ENCODE results near the gene DESI2.

Gene DESI2

DNA sequence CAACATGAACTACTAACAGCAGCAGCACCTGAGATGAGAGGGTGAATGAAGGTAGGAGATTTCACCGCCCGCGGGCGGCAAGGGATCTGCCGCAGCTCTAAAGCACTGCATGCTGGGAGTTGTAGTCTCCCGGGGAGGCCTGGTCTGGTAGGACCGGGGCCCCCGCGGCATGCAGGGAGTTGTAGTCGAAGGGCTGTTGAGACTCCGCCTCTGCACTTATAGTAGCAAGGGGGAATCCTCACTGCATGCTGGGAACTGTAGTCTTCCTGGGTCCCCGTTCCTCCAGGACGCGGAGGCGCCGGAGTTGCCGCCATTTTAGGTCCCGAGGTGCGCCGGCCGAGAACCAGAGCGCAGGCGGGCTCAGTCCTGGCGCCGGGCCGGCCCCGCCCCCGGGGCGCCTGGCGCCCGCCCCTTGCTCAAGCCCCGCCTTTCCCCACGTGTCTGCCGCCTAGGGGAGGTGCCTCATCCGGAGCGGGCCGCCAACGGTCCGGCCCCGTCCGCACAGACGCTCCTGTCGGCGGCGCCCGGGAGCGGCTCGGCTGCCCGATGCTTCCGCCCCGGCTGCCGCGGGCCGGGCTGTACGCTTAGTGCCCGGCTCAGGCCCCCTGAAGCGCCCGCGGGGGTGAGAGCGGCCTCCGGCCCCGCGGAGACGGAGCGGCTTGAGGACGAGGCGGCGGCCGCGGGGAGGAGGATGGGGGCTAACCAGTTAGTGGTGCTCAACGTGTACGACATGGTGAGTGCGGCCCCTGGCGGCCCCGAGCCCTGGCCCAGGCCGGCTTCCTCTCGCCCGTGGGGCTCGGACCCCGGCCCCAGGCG is at the start of gene DESI2:
Gene DESI2, plus strand, starts transcription at position 504 of the 816 bp plus-strand sequence. Its CDS starts 188 bp downstream, at position 692.
- DNase-seq, result peak; percentile 91

DNA sequence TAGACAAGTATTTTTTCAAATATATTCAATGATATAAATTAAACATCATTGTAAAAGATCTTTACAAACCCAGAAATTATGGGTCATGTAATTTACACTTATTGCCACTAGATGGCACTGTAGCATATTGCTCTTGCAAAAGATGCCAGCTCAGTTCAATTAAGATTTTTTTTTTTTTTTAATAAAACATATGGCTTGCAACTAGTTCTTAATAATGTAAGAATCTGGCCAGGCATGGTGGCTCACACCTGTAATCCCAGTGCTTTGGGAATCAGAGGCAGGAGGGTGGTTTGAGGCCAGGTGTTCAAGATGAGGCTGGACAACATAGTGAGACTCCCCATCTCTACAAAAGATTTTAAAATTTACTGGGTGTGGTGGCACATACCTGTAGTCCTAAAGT is 49.4 kb upstream of the DESI2 start:
- DNase-seq, result no peak

GRCh38 chr1:244605835-244606370 is 47.0 kb upstream of the DESI2 start:
- no peak for DNase-seq

- no peak for DNase-seq
Observed at GRCh38 chr1:244614113-244614836, 38.7 kb upstream of the DESI2 start.

DNA sequence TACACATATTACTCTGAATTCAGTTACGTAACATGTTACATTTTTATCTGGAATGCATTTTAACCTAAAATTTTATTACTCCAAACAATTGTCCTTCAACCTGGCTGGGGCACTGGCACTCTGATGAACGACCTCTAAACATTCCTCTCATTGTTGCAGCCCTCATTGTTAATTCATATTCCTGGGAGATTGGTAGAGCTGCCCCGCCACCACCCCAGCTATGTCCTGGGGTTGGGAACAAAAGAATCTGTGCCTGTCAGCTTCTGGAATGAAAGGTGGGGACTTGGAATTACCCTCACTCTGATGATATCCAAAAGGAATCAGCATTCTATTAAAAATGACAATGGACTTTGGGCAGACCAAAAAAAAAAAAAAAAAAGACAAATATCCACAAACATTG is 38.0 kb upstream of the DESI2 start:
- DNase-seq, result no peak

- no peak for DNase-seq
Observed at GRCh38 chr1:244615301-244615700, 37.6 kb upstream of the DESI2 start.

DNA sequence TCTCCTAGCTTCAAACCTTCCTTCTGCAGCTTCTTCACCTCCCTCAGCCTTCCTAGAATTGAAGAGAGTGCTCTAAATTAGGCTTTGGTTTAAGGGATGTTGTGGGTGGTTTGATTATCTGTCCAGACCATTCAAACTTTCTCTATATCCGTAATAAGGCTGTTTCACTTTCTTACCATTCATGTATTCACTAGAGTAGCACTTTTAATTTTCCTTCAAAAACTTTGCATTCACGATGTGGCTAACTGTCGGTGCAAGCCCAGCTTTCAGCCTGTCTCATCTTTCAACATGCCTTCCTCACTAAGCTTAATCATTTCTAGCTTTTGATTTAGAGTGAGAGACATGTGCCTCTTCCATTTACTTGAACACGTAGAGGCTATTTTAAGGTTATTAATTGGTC is 26.2 kb upstream of the DESI2 start:
- DNase-seq, result no peak

DNA sequence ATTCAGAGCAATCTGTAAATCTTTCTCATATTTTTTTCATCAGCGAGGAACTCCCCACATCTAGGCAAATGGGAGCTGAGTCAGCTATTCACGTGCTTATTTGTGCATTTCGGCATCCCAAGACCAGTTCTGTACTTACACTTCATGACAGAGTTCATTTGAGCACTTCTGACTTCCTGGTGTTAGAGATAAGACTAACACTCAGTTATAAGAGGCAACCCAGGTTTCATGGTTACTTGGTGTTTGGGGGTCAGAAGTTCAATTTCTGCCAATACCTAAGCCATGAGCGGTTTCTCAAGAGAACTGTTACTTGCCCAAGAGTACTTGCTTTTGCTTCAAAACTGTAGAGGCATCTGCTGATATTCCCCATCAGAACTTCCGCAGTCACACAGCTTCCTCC is 24.1 kb upstream of the DESI2 start:
- DNase-seq, result no peak

DNA sequence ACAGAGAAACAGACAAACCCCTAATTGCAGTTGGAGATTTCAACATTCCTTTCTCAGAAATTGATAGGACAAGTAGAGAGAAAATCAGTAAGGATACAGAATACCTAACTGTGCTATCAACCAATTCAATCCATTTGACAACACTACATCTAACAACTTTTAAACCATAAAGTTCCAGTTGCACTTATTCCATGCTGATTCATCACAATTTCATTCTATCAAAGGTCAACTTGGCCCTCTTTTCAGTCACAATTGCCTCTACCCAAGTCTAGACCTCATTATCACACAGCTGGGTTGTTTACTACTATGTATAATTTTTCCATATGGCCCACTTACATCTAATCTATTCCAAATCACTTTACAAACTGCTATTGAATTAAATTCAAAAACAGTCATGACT is 19.8 kb upstream of the DESI2 start:
- DNase-seq, result no peak

DNA sequence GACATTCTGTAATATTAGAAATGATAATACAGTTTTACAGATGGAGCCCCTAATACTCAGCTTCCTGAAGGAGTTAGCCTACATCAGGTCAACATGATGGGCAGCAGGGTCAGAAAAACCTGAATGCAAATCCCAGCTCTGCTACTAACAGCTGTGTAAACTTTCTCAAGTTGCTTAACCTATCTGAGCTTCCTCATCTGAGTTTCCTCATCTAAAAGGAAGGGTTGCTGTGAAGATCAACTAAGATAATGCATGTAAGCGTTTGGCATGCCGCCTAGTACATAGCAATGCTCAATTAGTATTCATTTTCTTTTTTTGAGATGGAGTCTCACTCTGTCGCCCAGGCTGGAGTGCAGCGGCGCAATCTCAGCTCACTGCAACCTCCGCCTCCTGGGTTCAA is 18.4 kb upstream of the DESI2 start:
- DNase-seq, result no peak

- DNase-seq, result no peak
Observed at GRCh38 chr1:244636488-244637259, 16.3 kb upstream of the DESI2 start.

GRCh38 chr1:244639561-244639960 is 13.4 kb upstream of the DESI2 start:
- DNase-seq, result no peak

- DNase-seq, result no peak
Observed at GRCh38 chr1:244640917-244641316, 12.0 kb upstream of the DESI2 start.

DNA sequence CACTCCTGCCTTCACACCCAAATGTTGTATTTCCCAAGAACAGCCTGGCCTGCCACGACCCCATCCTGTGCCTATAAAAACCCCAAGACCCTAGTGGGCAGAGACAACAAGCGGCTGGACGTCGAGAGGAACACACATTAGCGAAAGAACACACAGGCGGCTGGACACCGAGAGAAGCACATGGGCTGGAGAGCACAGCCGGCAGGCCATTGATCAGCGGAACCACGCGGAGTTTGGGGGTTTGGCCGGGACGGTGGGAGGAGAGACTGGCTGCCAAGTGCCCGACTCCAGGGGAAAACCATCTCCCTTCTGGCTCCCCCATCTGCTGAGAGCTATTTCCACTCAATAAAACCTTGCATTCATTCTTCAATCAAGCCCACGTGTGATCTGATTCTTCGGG is 10.4 kb upstream of the DESI2 start:
- no peak for DNase-seq

DNA sequence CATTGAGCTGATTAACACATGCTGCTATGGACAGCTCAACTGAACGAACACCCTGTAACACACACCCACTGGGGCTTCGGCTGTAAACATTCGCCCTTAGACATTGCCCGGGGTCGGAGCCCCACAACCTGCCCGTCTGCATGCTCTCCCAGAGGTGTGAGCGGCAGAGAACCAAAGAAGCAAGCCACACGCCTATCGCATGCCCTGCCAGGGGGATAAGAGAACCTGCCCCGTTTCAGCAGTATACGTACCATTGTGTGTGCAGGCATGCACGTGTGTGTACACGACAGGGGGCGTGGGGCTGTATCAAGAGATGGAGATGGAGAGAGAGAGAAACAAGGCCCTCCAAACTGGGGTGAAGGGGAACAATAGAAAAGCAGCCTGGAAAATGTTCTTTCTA is 9.9 kb upstream of the DESI2 start:
- no peak for DNase-seq

DNA sequence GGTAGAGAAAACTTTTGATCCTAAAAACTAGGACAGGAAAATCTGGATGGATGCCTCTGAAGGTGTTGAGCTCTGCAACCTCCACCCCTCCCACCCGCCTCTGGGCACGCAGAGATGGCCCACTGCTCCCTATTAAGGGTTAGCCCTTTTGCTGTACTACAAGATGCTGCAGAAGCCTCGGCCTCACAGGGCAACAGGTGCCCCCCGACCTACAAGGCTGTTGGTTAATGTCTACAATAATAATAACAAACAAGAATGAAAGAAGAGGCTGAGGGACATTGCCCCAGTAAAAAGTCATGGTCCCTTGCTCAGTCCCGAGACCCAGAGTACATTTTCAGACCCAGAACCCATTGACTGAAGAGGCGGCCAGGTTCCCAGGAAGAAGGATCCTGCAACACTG is 7.5 kb upstream of the DESI2 start:
- no peak for DNase-seq

- DNase-seq, result no peak
Observed at GRCh38 chr1:244645890-244646289, 7.0 kb upstream of the DESI2 start.

- no peak for DNase-seq
Observed at GRCh38 chr1:244647819-244648218, 5.1 kb upstream of the DESI2 start.

GRCh38 chr1:244651956-244652622 is 837 bp upstream of the DESI2 start:
- no peak for DNase-seq

- DNase-seq, result no peak
Observed at GRCh38 chr1:244653439-244654107, 647 bp downstream of the DESI2 start.

GRCh38 chr1:244654108-244655038 is 1.4 kb downstream of the DESI2 start:
- no peak for DNase-seq
